GM19324 (cell line): ENCODE measurements around the gene IKBKE.
"Not testable (repeated sequence)": the region's sequence is repeated elsewhere in the genome, so short reads cannot be mapped to it uniquely, and the experiment has no call there.

Experiments
- ATAC-seq: cut with Tn5 transposase; IDR thresholded peaks from one replicate; pipeline ENCODE4 v1.9.1; 2021; ENCODE audit warnings: mild to moderate bottlenecking, moderate library complexity; ENCODE audit not compliant: unreplicated experiment, low FRiP score

The IKBKE gene

DNA sequence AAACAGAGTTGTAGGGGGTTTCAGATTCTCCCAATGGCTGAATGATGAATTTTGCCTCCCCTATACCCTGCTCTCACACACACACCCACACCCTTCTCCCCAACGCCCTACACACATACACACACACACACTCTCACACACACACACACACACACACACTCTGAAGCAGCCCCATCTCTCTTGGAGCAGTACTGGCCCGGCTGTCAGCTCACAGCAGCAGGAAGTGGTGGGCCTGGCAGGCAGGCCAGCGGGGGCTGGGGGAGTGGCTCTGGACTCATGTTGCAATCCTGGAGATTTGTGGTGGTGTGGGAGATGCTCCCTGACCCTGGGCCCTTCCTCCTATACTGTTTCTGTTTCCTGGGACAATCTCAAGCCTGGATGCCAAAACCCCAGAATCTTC, 2.2 kb downstream of the IKBKE start:
- ATAC-seq = no peak

DNA sequence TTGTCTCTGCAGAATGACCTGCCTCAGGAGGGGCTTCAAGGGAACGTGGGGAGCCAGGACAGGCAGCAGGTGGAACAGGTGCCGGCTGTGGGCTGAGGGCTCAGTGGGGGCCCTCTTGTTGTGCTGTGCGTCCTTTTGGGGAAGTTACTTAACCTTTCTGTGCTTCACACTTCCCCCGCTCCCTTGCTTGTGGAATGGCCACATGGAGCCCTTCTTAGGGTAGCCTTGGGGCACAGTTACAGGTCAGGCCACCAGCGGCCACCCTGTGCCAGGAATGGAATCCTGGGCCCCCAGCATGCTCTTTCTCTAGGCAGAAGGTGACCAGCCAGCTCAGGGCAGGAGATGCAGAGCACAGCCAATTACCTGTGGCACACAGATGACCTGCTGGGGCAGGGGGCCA, 2.6 kb downstream of the IKBKE start:
- ATAC-seq = no peak

DNA sequence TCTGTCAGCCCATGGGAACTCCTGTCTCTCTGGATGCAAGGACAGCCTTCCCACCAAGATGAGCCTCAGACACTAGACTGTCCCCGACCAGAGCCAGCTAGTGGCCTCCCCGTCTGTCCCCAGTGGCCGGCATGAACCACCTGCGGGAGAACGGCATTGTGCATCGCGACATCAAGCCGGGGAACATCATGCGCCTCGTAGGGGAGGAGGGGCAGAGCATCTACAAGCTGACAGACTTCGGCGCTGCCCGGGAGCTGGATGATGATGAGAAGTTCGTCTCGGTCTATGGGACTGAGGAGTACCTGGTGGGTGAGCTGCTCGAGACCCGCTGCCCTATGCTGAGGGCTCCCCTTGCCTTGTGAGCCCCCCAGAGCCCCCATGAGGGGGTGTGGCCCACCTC, 5.8 kb downstream of the IKBKE start:
- ATAC-seq = no peak

DNA sequence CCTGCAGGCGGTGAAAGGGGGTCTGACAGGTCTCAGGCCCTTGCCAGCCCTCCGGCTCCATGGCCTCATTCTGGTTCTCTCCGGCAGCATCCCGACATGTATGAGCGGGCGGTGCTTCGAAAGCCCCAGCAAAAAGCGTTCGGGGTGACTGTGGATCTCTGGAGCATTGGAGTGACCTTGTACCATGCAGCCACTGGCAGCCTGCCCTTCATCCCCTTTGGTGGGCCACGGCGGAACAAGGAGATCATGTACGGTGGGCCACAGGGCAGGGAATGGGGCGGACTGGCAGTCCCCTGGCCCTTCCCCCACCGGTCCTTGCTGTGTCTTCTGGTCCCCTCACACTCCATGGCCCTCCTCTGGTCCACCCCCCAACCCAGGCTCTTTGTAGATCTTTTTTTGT, 6.3 kb downstream of the IKBKE start:
- no peak for ATAC-seq

GRCh38 chr1:206477110-206477509, 6.8 kb downstream of the IKBKE start:
- ATAC-seq = no peak

- no peak for ATAC-seq
Measured at GRCh38 chr1:206477581-206478380, 7.5 kb downstream of the IKBKE start.

- ATAC-seq = no peak
Measured at GRCh38 chr1:206478746-206479145, 8.5 kb downstream of the IKBKE start.

GRCh38 chr1:206479183-206480125, 9.2 kb downstream of the IKBKE start:
- no peak for ATAC-seq

- no peak for ATAC-seq
Measured at GRCh38 chr1:206480211-206480610, 9.9 kb downstream of the IKBKE start.

- ATAC-seq = no peak
Measured at GRCh38 chr1:206482611-206483010, 12.3 kb downstream of the IKBKE start.

DNA sequence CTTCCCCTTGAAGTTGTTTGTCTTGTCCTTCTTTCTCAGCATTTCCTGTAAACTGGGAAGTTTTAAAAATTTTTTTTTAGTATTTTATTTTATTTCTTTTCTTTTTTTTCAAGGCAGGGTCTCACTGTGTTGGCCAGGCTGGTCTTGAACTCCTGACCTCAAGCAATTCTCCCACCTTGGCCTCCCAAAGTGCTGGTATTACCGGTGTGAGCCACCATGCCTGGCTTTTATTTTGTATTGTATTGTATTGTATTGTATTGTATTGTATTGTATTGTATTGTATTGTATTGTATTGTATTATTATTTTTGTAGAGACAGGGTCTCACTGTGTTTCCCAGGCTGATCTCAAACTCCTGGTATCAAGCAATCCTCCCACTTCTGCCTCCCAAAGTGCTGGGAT, 13.6 kb downstream of the IKBKE start:
- ATAC-seq = not testable (repeated sequence)

GRCh38 chr1:206484901-206485300, 14.6 kb downstream of the IKBKE start:
- ATAC-seq = no peak

- ATAC-seq = no peak
Measured at GRCh38 chr1:206486995-206487788, 16.9 kb downstream of the IKBKE start.

DNA sequence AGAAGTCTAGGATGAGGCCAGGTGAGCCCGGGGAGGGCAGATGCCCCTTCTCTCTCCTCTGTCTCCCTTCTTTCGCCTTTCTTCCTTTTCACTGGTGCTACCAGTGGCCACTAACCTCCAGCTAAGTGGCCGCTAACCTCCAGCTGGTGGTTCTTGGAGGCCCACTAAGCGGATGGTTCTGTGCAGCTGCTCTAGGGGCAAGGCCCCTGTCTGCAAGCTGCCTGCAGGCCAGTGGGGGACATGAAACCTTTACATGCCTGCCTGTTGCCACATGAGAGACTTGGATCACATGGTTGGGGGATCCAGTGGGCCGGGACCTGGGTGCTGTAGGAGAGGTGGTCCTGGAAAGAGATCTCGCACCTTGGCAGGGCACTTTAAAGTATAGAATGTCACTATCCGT, 17.7 kb downstream of the IKBKE start:
- no peak for ATAC-seq

GRCh38 chr1:206488466-206488865, 18.2 kb downstream of the IKBKE start:
- ATAC-seq = no peak

DNA sequence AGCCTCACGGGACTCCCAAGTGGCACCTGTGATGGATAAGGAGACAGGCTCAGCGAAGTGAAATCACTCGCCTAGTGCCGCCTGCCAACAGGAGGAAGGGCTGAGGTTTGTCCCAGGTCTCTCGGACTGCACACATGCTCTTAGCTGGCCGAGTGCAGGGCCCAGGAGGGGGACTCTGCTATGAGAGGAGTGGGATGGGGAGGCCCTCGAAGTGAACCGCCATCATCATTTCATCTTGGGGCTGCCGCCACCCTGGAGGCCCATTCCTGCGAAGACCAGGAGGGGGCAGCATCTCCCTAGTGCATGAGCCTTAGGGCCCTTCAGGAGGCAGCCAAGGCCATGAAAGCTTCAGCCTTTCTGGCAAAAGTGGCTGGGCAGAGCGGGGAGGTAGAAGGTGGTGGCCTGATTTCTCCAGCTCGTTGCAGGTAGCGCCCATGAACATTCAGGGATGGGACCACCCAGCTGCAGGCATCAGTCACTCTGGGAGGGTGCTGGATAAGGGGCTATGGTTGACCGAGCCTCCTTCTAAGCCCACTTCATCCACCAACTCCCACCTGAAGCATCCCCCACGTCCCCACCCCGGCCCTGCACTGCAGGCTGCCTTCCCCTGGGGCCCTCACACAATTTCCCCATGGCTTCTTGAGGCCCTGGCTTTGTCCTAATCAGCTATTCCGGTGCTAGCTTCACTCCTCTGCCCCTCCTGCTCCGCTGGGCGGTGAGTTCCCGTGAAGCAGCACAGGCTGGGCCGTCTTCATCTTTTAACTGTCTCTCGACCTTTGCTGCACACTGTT, 19.9 kb downstream of the IKBKE start:
- ATAC-seq = no peak

DNA sequence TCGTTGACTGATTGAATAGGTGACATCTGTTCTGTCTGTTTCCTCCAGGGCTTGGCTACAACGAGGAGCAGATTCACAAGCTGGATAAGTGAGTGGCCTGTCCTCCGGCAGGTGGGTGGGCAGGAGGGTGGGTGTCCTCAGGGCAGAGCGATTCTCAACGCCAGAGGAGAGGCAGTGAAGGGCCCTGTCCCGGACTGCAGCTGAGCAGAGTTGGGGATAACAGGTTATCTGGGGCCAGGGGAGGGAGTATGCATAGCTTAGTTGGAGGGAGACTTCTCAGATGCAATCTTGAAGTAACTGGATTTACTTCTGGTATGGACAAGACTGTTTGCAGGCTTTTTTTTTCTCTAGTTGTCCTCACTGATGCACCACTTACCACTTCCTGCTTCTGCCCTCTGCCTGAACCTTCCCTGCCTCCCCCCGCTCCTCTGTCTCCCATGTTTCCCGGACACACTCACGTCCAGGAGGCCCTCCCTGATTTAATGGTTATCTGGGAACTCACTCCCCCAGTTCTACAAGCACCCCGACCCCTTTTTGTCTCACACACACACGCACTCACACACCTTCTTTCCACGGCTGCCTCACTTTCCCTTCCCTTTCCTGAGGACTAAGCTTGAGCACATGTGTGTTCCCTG, 20.6 kb downstream of the IKBKE start:
- no peak for ATAC-seq

- ATAC-seq = no peak
Measured at GRCh38 chr1:206491616-206492015, 21.3 kb downstream of the IKBKE start.

DNA sequence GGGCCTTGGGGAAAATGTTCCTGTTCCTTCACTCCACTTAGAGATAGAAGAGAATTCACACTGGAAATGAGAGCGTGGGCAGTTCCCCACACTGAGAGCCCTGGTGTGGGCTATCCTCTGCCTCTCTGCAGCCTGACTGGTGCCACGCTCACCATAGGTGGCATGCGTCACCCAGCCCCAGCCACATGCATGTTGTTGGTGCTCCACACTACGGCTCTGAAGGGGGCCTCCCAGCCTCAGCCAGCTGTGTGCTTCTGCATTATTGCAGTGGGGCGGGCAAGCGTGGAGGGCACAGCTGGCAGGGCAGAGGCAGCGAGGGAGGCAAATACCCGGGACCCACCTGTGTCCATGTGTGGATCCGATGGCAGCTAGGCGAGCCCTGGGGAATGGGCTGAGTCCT, 22.3 kb downstream of the IKBKE start:
- ATAC-seq = no peak

GRCh38 chr1:206493279-206493678, 23.0 kb downstream of the IKBKE start:
- no peak for ATAC-seq
